Fibroblast of mammary gland (primary cell): ENCODE measurements around the gene TBC1D14.

ENCODE experiments used
- DNase-seq: peaks from one replicate; pipeline ENCODE4 v3.0.0-alpha.2; 2010; ENCODE audit warnings: low read depth
- H3K4me3 ChIP-seq: 2 replicates; pipeline ENCODE4 v1.5.1; 2011; ENCODE audit warnings: low read depth, mild to moderate bottlenecking, low read length, moderate library complexity; ENCODE audit not compliant: control insufficient read depth
- CTCF ChIP-seq: conservative IDR thresholded peaks from 2 replicates; pipeline ENCODE4 v1.5.1; 2011; ENCODE audit warnings: low read depth, low read length, inconsistent platforms; ENCODE audit not compliant: control insufficient read depth, insufficient read depth

Gene TBC1D14

GRCh38 chr4:6984612-6985425 is 75.2 kb downstream of the TBC1D14 start:
- TF ChIP-seq CTCF: no peak
- no peak for DNase-seq
- H3K4me3 ChIP-seq: no peak overlapping the region

GRCh38 chr4:6986072-6986780 is 76.6 kb downstream of the TBC1D14 start:
- peak overlapping the region; percentile 82 for H3K4me3 ChIP-seq
- DNase-seq: peak; percentile 71
- no peak for TF ChIP-seq CTCF

- no peak for TF ChIP-seq CTCF
Measured at GRCh38 chr4:6986781-6987587, 77.4 kb downstream of the TBC1D14 start.

GRCh38 chr4:6987588-6987961 is 77.9 kb downstream of the TBC1D14 start:
- TF ChIP-seq CTCF: no peak
- DNase-seq: peak; percentile 25
- H3K4me3 ChIP-seq: peak overlapping the region; percentile 81

More at GRCh38 chr4:6986781-6987587, 77.4 kb downstream of the TBC1D14 start:
- H3K4me3 ChIP-seq: peak overlapping the region; percentile 82
- peak; percentile 87 for DNase-seq

GRCh38 chr4:6988016-6988715 is 78.5 kb downstream of the TBC1D14 start:
- DNase-seq: no peak

More at GRCh38 chr4:6988016-6988715, 78.5 kb downstream of the TBC1D14 start:
- no peak for TF ChIP-seq CTCF
- H3K4me3 ChIP-seq: peak overlapping the region; percentile 81
